Caco-2 (cell line): ENCODE data around the gene TXN2. TPM values are rescaled to one million over a fixed set of nuclear protein-coding genes. Genes with fewer than 3 reads are reported as not detected.
"Not testable (repeated sequence)": the region's sequence is repeated elsewhere in the genome, so short reads cannot be mapped to it uniquely, and the experiment has no call there.

Experiments used
- BruUV-seq: library from RNA; stranded (reverse); fragments of 400-500 nt; replicated peaks from 2 replicates; lab custom pipeline; 2021; lab: Mats Ljungman, UMichigan
- CTCF ChIA-PET: fragments of 300-600 bp; sonication (Branson Sonifier 250); formaldehyde crosslinking; loops from one replicate; lab custom pipeline; 2022; ENCODE audit warnings: antibody characterized with exemption; lab: Charles Lee
- POLR2A ChIA-PET: fragments of 300-600 bp; sonication (Branson Sonifier 250); formaldehyde crosslinking; loops from one replicate; lab custom pipeline; 2022; ENCODE audit warnings: antibody characterized with exemption; lab: Charles Lee
- DNase-seq, 2 experiments: peaks; one replicate each; pipeline versions ENCODE4 v3.0.0 to v3.0.0-alpha.2; 2020 to 2022
- H3K27me3 ChIP-seq: replicated peaks from 2 replicates; pipeline ENCODE4 v1.6.0; 2011; ENCODE audit warnings: low read length; ENCODE audit not compliant: control insufficient read depth, insufficient read depth
- H3K36me3 ChIP-seq: 2 replicates; pipeline ENCODE4 v1.5.1; 2011; ENCODE audit warnings: low read length; ENCODE audit not compliant: control insufficient read depth, insufficient read depth
- H3K4me1 ChIP-seq: fragments of 250-450 bp; sonication (Bioruptor Pico); 2 replicates; pipeline ENCODE4 v1.5.1; 2020; ENCODE audit warnings: mild to moderate bottlenecking
- H3K4me3 ChIP-seq: 2 replicates; pipeline ENCODE4 v1.5.1; 2011; ENCODE audit warnings: low read depth, mild to moderate bottlenecking, control low read depth, low read length
- H3K9me3 ChIP-seq: fragments of 250-450 bp; sonication (Bioruptor Pico); 2 replicates; pipeline ENCODE4 v1.5.1; 2020; ENCODE audit warnings: mild to moderate bottlenecking, moderate library complexity
- H3K27ac Mint-ChIP-seq: one replicate; pipeline ENCODE4 v1.8.0; 2022; ENCODE audit warnings: mixed read lengths; ENCODE audit not compliant: unreplicated experiment
- H3K27me3 Mint-ChIP-seq: one replicate; pipeline ENCODE4 v1.8.0; 2022; ENCODE audit warnings: mixed read lengths; ENCODE audit not compliant: insufficient read depth, unreplicated experiment
- H3K36me3 Mint-ChIP-seq: one replicate; pipeline ENCODE4 v1.8.0; 2022; ENCODE audit warnings: mild to moderate bottlenecking, mixed read lengths; ENCODE audit not compliant: insufficient read depth, unreplicated experiment
- H3K4me1 Mint-ChIP-seq: one replicate; pipeline ENCODE4 v1.8.0; 2022; ENCODE audit warnings: low read depth, mixed read lengths; ENCODE audit not compliant: unreplicated experiment
- H3K4me3 Mint-ChIP-seq: one replicate; pipeline ENCODE4 v1.8.0; 2022; ENCODE audit warnings: mild to moderate bottlenecking, moderate library complexity, mixed read lengths; ENCODE audit not compliant: unreplicated experiment
- H3K9me3 Mint-ChIP-seq: one replicate; pipeline ENCODE4 v1.8.0; 2022; ENCODE audit warnings: mixed read lengths; ENCODE audit not compliant: unreplicated experiment
- CTCF ChIP-seq, 2 experiments: fragments of 200-600 bp in 1 of 2; IDR thresholded peaks; 1 replicate in 1 of 2; 2 replicates in 1 of 2; pipeline versions ENCODE4 v1.5.1 to v1.8.0; 2011 to 2022; ENCODE audit warnings: antibody characterized with exemption in 1 of 2, control low read depth in 1 of 2, inconsistent platforms in 1 of 2, low read depth in 1 of 2, low read length in 1 of 2, mild to moderate bottlenecking in 1 of 2, moderate library complexity in 1 of 2; ENCODE audit not compliant: insufficient read depth in 1 of 2, severe bottlenecking in 1 of 2, unreplicated experiment in 1 of 2
- intact Hi-C: fragments of 100-400 bp; cut with micrococcal nuclease; formaldehyde crosslinking; loops from one replicate; pipeline ENCODE4 v1.10.0; 2022; ENCODE audit not compliant: unreplicated experiment
- total RNA-seq: library from RNA; stranded (reverse); gene quantifications from 2 replicates; pipeline ENCODE4 v1.2.3, GENCODE V29; 2022

TXN2 gene
- total RNA-seq, 1 experiment from 2014 or later = 75.8 TPM

GRCh38 chr22:36452250-36452977 lies 29.0 kb downstream of the TXN2 start:
- Histone ChIP-seq H3K36me3 (no peaks in the 10 kb centered on the region), H3K4me3 (no peak overlapping the region), H3K27me3 (no peaks in the 10 kb centered on the region), H3K9me3 (no peaks in the 10 kb centered on the region), H3K4me1 (peaks cover 17% of the 10 kb centered on the region)
- peaks cover 6% of the 10 kb centered on the region for H3K36me3 Mint-ChIP-seq
- H3K27me3 Mint-ChIP-seq = no peaks in the 10 kb centered on the region
- intact Hi-C loops = no loop called here
- peaks cover 18% of the 10 kb centered on the region for H3K4me1 Mint-ChIP-seq
- H3K27ac Mint-ChIP-seq = peak overlapping the region; percentile 87
- H3K9me3 Mint-ChIP-seq = no peaks in the 10 kb centered on the region
- ChIA-PET CTCF (interaction anchor here (0.7 kb wide), 2 partner anchors 24 to 28 kb away, joined by 3 to 8 read pairs; no protein-coding TSS in a partner anchor), POLR2A (no interaction called here)
- no peak for TF ChIP-seq CTCF (IDR thresholded peaks at IDR 0.05; ENCODE audit: insufficient read depth in 1 of 2, low read depth in 1 of 2, low read length in 1 of 2, severe bottlenecking in 1 of 2, unreplicated experiment in 1 of 2)
- H3K4me3 Mint-ChIP-seq = no peak overlapping the region
- no TSS peak for BruUV-seq
- DNase-seq = no peak

GRCh38 chr22:36450923-36451322 lies 30.5 kb downstream of the TXN2 start:
- H3K9me3 Mint-ChIP-seq, BruUV-seq, H3K36me3 Mint-ChIP-seq, H3K27me3 ChIP-seq, H3K36me3 ChIP-seq, DNase-seq, intact Hi-C loops, H3K27me3 Mint-ChIP-seq, H3K4me3 ChIP-seq, H3K9me3 ChIP-seq, H3K4me3 Mint-ChIP-seq: not testable (repeated sequence)
- POLR2A ChIA-PET = interaction anchor here (0.6 kb wide), 1 partner anchor 66 kb away, joined by 8 read pairs; no protein-coding TSS in a partner anchor
- H3K4me1 ChIP-seq = peaks cover 16% of the 10 kb centered on the region
- Mint-ChIP-seq H3K4me1 (peaks cover 12% of the 10 kb centered on the region), H3K27ac (peak overlapping the region; percentile 42)
- CTCF ChIA-PET = interaction anchor here (1.1 kb wide), 1 partner anchor 20 kb away, joined by 4 read pairs; no protein-coding TSS in a partner anchor

GRCh38 chr22:36449596-36450175 lies 31.8 kb downstream of the TXN2 start:
- H3K27me3 Mint-ChIP-seq = no peaks in the 10 kb centered on the region
- Histone ChIP-seq H3K36me3 (no peaks in the 10 kb centered on the region), H3K4me3 (no peak overlapping the region), H3K9me3 (no peaks in the 10 kb centered on the region), H3K4me1 (peaks cover 9% of the 10 kb centered on the region; the same call in 1 of the 2 replicates), H3K27me3 (no peaks in the 10 kb centered on the region)
- no peaks in the 10 kb centered on the region for H3K36me3 Mint-ChIP-seq
- TF ChIP-seq CTCF (IDR thresholded peaks at IDR 0.05; ENCODE audit: insufficient read depth in 1 of 2, low read depth in 1 of 2, low read length in 1 of 2, severe bottlenecking in 1 of 2, unreplicated experiment in 1 of 2) = no peak
- intact Hi-C loops = no loop called here
- H3K27ac Mint-ChIP-seq = no peak overlapping the region
- POLR2A ChIA-PET = no interaction called here
- CTCF ChIA-PET = no interaction called here
- no peaks in the 10 kb centered on the region for H3K9me3 Mint-ChIP-seq
- H3K4me1 Mint-ChIP-seq = peaks cover 7% of the 10 kb centered on the region
- no TSS peak for BruUV-seq
- no peak overlapping the region for H3K4me3 Mint-ChIP-seq
- no peak for DNase-seq
